GM18519 (cell line): Measurements from ENCODE around the gene KIAA1755.

Experiments used
- ATAC-seq: cut with Tn5 transposase; IDR thresholded peaks from one replicate; pipeline ENCODE4 v1.9.1; 2021; ENCODE audit warnings: mild to moderate bottlenecking, moderate library complexity; ENCODE audit not compliant: unreplicated experiment, low FRiP score

Gene KIAA1755

GRCh38 chr20:38192323-38192885 lies 68.1 kb downstream of the KIAA1755 start:
- ATAC-seq, result no peak

GRCh38 chr20:38191654-38192053 lies 68.9 kb downstream of the KIAA1755 start:
- no peak for ATAC-seq

- ATAC-seq, result no peak
Measured at GRCh38 chr20:38190936-38191371, 69.6 kb downstream of the KIAA1755 start.

GRCh38 chr20:38190166-38190565 lies 70.4 kb downstream of the KIAA1755 start:
- no peak for ATAC-seq

- ATAC-seq, result no peak
Measured at GRCh38 chr20:38187517-38187916, 73.0 kb downstream of the KIAA1755 start.

- ATAC-seq, result no peak
Measured at GRCh38 chr20:38186788-38187221, 73.7 kb downstream of the KIAA1755 start.

GRCh38 chr20:38184101-38184500 lies 76.4 kb downstream of the KIAA1755 start:
- ATAC-seq, result no peak

- ATAC-seq, result no peak
Measured at GRCh38 chr20:38181971-38182370, 78.6 kb downstream of the KIAA1755 start.

- no peak for ATAC-seq
Measured at GRCh38 chr20:38181207-38181801, 79.2 kb downstream of the KIAA1755 start.

GRCh38 chr20:38180781-38181180 lies 79.8 kb downstream of the KIAA1755 start:
- ATAC-seq, result no peak

- no peak for ATAC-seq
Measured at GRCh38 chr20:38179846-38180245, 80.7 kb downstream of the KIAA1755 start.

- ATAC-seq, result no peak
Measured at GRCh38 chr20:38178581-38178980, 82.0 kb downstream of the KIAA1755 start.

- ATAC-seq, result no peak
Measured at GRCh38 chr20:38178065-38178491, 82.5 kb downstream of the KIAA1755 start.

- no peak for ATAC-seq
Measured at GRCh38 chr20:38177201-38177600, 83.3 kb downstream of the KIAA1755 start.

- ATAC-seq, result no peak
Measured at GRCh38 chr20:38175304-38176180, 85.0 kb downstream of the KIAA1755 start.

GRCh38 chr20:38173237-38174156 lies 87.0 kb downstream of the KIAA1755 start:
- ATAC-seq, result no peak

- ATAC-seq, result no peak
Measured at GRCh38 chr20:38172408-38172807, 88.1 kb downstream of the KIAA1755 start.

- ATAC-seq, result no peak
Measured at GRCh38 chr20:38171675-38172043, 88.9 kb downstream of the KIAA1755 start.

GRCh38 chr20:38170826-38171674 lies 89.5 kb downstream of the KIAA1755 start:
- no peak for ATAC-seq
